SH-SY5Y (cell line): ENCODE measurements around the gene RHPN2.

Experiments
- GATA2 ChIP-seq: IDR thresholded peaks from 2 replicates; pipeline ENCODE4 v1.6.1; 2011; ENCODE audit warnings: mild to moderate bottlenecking, low read depth, low read length
- GATA3 ChIP-seq: IDR thresholded peaks from 2 replicates; pipeline ENCODE4 v1.6.1; 2011; ENCODE audit warnings: low read depth, mild to moderate bottlenecking, low read length, moderate library complexity

The RHPN2 gene

DNA sequence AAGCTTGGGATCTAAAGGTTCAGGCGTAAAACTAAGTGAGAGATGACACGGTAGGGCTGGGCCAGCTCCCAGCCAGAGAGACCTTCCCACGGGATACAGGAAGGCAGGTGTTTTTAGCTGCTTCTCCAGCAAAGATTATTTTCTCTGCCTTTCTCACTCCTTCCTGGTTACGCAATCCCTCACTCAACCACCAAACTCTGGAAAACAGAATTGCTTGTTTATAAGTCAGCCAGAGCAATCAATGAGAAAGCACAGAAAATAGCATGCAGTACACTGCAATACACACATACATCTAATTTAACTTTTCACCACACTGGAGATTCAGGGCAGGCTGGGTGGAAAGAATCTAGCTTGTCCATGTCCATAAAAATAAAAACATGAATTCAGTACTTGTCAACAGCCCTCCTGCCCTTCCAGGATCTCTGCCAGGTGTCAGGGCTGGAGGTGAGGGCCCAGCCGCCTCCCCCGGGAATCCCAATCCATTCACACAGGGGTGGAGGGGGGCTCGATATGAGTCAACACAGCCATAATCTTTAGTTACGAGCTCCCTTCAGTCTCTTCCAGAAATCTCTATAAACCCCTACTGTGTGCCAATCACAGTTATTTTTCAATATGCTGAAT is 12.2 kb downstream of the RHPN2 start:
- no peak for TF ChIP-seq GATA3
- TF ChIP-seq GATA2 = no peak

DNA sequence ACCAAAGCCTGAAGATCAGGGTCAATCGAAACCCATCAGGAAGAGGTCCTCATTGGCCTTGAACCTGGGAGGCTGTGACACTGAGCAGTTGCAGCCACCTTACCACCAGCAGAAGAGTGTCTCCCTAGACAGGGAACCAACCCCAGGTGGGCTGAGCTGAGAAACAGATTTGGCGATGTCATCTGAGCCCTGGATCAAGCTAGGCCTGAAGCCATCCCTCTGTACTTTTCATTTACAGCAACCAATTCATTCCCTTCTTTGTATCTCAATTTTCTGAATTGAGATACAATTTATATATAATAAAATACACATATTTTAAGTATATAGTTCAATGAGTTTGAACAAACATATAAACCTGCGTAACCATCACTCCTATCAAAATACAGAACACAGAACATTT is 14.6 kb downstream of the RHPN2 start:
- no peak for TF ChIP-seq GATA3
- no peak for TF ChIP-seq GATA2

DNA sequence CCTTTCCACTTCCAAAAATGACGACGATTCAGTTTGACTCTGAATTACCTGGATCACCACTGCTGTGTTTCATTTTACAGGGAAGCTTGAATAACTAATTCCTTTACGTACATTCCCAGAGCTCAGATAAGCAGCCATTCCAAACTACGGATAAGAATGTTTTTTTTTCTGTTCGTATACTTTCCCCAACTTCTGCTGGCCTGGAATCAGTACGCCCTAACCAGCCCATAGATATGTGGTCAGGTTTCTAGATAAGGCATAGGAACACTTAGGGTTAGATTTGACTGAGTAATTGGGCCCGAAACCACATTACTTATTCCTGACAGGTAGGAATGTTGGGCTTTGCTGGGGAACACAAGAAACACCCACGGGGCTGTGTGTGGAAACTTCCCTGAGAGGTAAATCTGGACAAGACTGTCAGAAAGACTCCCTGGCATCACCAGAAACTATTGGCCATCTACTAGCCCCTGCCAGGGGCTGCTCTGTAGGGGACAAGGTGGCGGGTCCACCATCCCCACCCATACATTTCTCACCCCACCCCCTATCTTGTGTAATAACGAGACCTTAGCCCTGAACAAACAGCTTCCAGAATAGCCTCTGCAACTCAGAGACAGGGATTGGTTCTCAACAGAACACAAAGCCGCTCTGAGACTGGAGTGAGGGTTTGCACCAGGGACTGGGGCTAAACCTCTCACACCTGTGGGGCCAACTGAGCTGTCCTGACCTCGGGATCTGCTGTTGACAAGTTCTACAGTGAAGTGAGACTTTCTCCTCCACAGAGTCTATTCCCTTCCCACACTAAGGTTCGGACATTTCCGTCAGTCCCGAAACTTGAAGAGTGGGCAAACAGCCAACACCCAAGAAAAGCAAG is 15.6 kb downstream of the RHPN2 start:
- TF ChIP-seq GATA3 (no peak), GATA2 (no peak)

DNA sequence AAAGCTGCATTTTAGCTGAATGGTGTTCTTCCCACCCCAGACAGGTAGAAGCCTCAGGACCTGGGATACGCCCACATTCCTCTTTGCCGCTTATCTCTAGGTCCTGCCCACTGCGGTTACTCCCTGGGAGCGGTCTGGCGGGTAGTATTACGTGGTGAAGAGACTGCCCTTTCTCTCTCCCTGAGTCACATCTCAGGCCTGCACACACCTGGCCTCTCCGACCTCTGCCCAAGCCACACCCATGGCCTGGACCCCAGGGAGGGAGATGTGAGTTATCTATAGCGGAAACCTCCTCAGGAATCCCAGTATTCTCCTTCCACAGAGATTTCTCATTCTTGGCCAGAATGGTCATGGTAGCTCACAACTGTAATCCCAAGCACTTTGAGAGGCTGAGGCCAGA is 17.3 kb downstream of the RHPN2 start:
- TF ChIP-seq GATA3 (no peak), GATA2 (no peak)

DNA sequence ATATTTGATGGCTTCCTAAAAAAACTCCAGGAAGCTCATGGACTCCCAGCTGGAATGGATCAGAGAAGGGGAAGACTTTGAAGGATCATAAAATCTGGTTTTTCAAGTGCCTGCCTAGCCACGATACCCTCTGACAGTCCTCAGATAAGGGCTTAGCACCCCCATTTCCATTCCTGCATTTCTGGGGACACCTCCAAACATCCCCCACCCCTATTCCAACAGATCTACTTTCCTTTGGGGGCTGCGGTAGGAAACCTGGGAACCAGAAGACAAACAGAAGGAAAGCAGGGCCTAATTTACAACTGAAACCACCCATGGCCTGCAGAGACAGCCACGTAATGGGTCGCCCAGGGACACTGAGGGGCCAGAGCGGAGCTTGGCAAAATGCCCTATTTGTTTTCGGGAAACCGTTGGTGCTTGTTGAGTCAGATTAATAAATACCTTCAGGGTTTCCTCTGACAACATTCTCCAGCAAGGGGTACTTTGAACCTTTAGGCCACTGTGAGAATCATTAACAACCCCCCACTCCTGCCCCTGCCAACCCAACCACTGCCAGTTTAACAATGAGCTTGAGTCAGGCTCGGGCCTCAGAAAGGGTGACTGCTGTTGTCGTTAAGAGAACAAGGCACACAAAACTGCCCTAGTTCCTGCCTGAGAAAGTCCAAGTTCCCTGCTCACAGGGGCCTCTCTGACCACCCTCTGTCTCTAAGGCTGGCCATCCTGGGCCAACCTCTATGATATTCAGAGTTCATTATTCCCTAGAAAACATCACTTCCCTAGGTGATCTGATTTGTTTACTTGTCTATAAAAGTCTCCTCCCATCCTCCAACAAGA is 23.5 kb downstream of the RHPN2 start:
- TF ChIP-seq GATA3 (no peak), GATA2 (no peak)

DNA sequence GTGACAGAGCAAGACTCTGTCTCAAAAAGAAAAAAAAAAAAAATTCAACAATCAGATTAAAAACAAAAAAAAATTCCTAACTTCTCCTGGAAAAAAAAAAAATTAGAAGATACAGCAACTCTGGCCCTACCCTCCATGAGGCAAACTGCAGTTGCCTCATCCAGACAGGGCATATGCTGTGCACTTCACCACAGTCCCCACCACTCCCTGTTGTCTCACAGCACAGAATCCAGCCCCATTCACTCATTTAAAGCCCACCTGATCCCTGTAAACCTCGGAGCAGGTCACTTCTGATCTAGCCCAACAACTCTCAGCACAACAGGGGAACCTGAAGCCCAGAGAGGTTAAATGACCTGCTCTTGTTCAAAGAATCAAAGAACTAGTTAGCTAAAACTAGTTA is 24.9 kb downstream of the RHPN2 start:
- TF ChIP-seq GATA3 = no peak
- no peak for TF ChIP-seq GATA2

DNA sequence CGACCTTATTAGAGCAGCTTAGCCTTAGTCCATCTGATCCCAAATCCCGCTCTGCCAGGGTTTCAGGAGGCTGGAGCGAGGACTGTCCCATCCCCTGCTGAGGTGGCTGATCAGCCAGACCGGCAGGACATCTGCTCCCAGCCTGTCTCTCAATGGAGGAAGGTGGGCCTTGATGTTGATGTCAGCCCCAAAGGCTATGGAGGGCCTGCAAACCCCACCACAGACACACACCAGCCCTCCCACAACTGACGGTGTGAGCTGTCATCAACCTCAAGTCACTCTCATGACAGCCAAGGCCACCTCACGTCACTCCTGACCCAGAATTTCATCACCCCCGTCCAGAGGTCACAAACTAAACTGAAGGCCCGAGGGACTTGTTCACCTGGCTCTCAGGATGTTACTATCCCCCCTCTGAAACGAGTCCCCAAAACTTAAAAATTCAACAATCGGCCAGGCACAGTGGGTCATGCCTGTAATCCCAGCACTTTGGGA is 25.5 kb downstream of the RHPN2 start:
- TF ChIP-seq GATA2 (no peak), GATA3 (no peak)

DNA sequence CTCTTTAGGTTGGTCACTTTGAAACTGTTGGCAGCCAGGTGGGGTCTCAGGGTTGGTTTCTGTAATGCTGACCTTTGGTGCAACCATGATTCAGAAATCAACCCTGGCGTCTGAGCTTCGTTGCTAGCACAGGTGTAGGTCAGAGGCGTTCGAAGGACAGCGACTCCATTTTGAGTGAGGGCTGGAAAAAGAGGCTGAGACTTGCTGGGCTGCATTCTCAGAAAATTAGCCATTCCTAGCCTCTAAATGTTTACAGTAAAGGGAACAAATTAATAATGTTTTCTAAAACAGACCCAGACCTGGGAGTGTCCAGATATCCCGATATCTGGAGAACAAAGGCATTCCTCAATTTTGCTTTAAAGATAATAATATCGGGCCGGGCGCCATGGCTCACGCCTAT is 29.2 kb downstream of the RHPN2 start:
- no peak for TF ChIP-seq GATA3
- TF ChIP-seq GATA2 = no peak

DNA sequence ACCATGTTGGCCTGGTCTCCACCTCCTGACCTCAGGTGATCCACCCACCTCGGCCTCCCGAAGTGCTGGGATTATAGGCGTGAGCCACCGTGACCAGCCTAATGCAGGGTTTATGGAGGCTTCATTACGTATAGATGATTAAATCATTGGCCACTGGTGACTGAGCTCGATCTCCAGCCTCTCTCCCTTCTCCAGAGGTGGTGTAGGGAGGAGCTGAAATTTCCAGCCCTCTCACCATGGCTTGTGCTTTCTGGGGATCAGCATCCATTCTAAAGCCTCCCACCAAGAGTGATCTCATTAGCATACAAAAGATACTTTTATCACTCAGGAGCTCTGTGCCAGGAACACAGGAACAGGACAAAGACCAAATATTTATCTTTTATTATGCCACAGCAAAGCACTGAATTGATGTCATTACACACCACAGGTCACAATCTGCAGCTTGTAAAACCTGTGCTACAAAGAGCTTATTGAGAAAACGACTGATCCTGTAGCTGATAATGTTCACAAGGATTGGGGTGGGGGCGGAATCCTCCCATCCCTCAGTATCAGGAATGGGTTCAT is 32.4 kb downstream of the RHPN2 start:
- no peak for TF ChIP-seq GATA3
- no peak for TF ChIP-seq GATA2

DNA sequence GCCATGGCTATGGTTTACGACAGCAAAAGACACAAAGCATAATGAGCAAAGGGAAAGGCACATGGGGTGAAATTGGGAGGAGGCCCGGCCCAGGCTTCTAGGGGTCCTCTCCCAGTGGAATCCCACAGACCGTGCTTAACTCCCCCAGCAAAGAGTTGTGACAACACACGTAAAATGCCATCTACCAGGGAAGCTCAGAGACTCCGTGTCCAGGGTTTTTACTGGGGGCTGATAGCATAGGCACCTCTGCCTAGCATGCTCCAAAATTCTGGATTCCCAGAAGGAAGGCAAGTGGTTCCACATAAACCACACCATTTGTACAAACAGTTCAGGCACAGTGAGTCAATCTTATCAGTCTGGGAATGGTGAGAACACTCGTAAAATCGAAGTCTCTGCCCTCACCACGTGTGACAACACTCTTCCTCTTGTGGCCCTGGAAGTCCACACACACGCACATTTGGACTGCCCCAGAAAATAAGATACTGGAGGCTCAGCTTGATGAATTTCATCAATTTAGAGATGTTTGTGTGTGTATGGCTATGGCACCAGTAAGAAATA is 34.9 kb downstream of the RHPN2 start:
- no peak for TF ChIP-seq GATA3
- no peak for TF ChIP-seq GATA2

DNA sequence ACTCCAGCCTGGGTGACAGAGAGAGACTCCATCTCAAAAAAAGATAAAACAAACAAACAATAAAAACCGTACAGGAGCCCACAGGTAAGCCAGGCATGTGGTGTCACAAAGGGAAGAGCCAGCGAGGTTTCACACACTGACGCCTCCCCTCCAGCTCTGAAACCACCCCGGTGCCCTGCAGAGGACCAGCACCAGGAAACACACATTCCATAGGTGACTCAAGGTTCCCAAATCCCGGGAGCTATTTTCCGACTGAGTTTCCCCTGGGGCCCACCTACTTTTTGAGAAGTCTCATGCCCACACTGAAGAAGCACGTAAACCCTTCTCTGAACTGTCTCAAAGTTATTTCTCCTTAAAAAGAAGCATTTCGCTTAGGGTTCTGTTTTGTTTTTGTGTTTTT is 40.3 kb downstream of the RHPN2 start:
- TF ChIP-seq GATA3 = no peak
- no peak for TF ChIP-seq GATA2

DNA sequence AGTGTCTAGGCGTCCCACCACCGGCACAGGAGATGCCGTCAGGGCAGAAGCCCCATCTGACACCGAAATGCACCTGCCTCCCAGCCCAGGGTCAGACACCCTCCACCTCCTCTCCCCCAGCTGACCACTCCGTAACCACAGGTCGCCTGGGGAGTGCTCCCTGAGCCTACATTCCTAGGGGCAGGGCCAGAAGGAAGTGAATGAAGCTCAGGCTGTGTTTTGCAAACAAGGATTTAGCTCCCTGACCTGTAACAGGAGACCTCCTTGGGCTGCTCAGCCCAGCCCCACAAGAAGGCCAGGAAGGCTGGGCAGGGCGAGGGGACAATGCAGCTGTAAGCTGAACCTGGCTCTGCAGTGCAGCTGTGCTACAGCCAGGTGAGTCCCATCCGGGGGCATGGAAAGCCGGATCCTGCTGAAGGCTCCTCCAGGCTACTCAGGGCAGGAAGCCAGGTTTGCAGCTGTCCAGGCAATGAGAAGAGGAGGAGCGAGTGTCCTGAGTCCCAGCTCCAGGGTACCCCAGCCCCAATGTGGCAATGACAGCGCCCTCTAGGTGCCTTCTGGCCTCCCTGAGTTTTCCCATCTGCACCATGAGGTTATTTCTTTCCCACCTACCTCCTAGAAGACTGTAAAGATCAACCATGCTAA is 42.1 kb downstream of the RHPN2 start:
- TF ChIP-seq GATA3 (no peak), GATA2 (no peak)

DNA sequence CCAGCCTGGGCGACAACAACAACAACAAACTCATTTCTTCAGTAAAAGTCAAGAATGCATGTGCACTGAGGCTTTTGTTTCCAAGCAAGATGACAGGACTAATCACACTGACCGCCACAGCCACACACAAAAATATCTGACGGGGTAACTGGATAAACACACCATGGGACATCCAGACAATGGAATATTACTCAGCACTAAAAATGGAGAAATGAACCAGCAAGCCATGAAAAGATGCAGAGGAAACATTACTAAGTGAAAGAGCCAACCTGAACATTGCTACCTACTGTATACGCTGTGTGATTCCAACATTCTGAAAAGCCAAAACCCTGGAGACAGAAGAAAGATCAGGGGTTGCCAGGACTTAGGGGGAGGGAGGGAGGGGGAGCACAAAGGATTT is 56.0 kb downstream of the RHPN2 start:
- TF ChIP-seq GATA3 = no peak

DNA sequence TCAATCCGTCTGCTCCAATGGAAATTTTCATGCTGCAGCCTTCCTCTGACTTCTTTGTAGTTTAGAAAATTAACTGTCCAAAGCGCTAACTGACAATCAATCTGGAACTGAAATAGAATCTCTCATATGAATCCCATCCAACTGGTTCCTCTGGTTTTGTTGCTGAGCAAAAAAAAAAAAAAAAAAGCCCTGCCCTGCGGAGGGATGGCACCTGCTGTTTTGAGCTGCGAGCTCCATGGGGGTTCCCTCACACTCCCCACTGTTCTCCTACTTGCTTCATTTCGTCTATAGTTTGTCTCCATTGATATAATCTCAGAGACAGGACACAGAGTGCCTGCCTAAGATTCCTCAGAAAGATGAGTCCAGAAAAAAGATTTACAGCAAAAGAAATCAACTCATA is 59.2 kb downstream of the RHPN2 start:
- TF ChIP-seq GATA2 (no peak), GATA3 (no peak)

DNA sequence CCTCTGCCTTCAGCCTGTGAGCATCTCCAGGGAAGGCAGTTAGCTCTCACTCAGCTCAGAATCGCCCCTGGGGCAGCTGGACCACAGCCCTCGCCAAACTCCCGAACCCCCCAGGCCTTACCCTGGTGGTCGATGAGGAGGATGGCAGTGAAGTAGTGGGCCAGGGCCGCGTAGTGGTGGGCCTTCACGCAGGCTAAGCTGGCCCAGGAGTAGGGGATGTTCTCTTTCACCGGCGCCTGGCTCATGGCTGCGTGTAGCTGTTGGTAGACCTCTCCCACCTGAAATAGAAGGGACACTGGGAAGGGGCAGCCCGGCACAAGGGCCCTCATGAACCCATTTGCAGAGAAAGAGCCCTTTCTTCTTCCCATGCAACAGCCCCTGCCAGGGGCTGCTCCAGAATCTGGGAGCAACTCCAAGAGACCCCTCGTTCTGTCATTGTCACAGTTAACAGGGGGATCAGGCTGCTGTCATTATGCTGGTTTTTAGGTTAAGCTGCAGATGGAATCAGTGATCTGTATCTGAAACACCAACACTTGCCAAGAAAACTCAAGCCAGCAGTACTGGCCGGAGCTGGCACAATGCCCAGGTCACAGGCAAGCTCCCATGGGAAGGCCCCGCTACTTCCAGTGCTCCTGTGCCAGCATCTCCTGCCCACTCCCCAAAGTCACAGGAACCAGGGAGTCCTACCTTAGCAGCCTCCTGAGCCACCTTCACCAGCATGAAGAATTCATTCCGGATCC is 62.4 kb downstream of the RHPN2 start:
- TF ChIP-seq GATA2 (peak; percentile 91), GATA3 (peak; percentile 61; the same call in 1 of the 2 replicates)
